SK-N-SH (cell line): ENCODE measurements around the gene PTH2. TPM values are rescaled to one million over a fixed set of nuclear protein-coding genes. Genes with fewer than 3 reads are reported as not detected.

ENCODE experiments used
- CTCF ChIA-PET: fragments of 300-600, 350-600 bp; formaldehyde crosslinking; extraction: SDS; loops from one replicate; lab custom pipeline; 2021; lab: Yijun Ruan, JAX
- POLR2A ChIA-PET: fragments of 350-600 bp; sonication (Branson Sonifier 250); formaldehyde crosslinking; extraction: SDS; loops from one replicate; lab custom pipeline; 2020; ENCODE audit warnings: antibody characterized with exemption, inconsistent platforms; lab: Yijun Ruan, JAX
- DNase-seq: peaks from one replicate; pipeline ENCODE4 v3.0.0; 2012
- H2AFZ ChIP-seq: fragments of 200-600 bp; sonication (generic); 2 replicates; pipeline ENCODE4 v1.8.1; 2016; ENCODE audit warnings: antibody characterized with exemption, mild to moderate bottlenecking, low read depth
- H3F3A ChIP-seq: fragments of 200-600 bp; sonication (generic); replicated peaks from 2 replicates; pipeline ENCODE3; 2016; ENCODE audit warnings: antibody characterized with exemption, mild to moderate bottlenecking; ENCODE audit not compliant: insufficient read depth
- H3K27ac ChIP-seq, 2 experiments: fragments of 200-500 bp in 1 of 2; fragments of 200-600 bp in 1 of 2; sonication (Bioruptor generic) in 1 of 2; sonication (generic), shearing (Covaris generic) in 1 of 2; 2 replicates each; pipeline versions ENCODE4 v1.5.1 to v1.6.1; 2014 to 2016; ENCODE audit warnings: low read depth in 2 of 2, inconsistent platforms in 1 of 2, low read length in 1 of 2, mild to moderate bottlenecking in 1 of 2, mixed read lengths in 1 of 2
- H3K27me3 ChIP-seq: fragments of 200-600 bp; sonication (generic), shearing (Covaris generic); 2 replicates; pipeline ENCODE4 v1.6.1; 2016; ENCODE audit warnings: mixed run types; ENCODE audit not compliant: insufficient read depth
- H3K36me3 ChIP-seq, 2 experiments: fragments of 200-500 bp in 1 of 2; fragments of 200-600 bp in 1 of 2; sonication (Bioruptor generic) in 1 of 2; sonication (generic) in 1 of 2; replicated peaks in 1 of 2; 2 replicates each; pipeline versions ENCODE3 to v1.5.1; 2014 to 2016; ENCODE audit warnings: low read length in 1 of 2, mild to moderate bottlenecking in 1 of 2; ENCODE audit not compliant: insufficient read depth in 2 of 2, control insufficient read depth in 1 of 2
- H3K4me1 ChIP-seq, 2 experiments: fragments of 200-500 bp in 1 of 2; fragments of 200-600 bp in 1 of 2; sonication (Bioruptor generic) in 1 of 2; sonication (generic), shearing (Covaris generic) in 1 of 2; 2 replicates each; pipeline versions ENCODE4 v1.5.1 to v1.6.1; 2014 to 2016; ENCODE audit warnings: low read depth in 1 of 2, low read length in 1 of 2, mixed run types in 1 of 2; ENCODE audit not compliant: insufficient read depth in 2 of 2, control insufficient read depth in 1 of 2
- H3K4me2 ChIP-seq: fragments of 200-600 bp; sonication (generic), shearing (Covaris generic); 2 replicates; pipeline ENCODE4 v1.6.1; 2017; ENCODE audit warnings: mixed run types
- H3K4me3 ChIP-seq, 2 experiments: fragments of 200-500 bp in 1 of 2; fragments of 200-600 bp in 1 of 2; sonication (Bioruptor generic) in 1 of 2; sonication (generic), shearing (Covaris generic) in 1 of 2; 2 replicates each; pipeline versions ENCODE4 v1.5.1 to v1.8.1; 2014 to 2016; ENCODE audit warnings: low read depth in 2 of 2, inconsistent platforms in 1 of 2, low read length in 1 of 2, mild to moderate bottlenecking in 1 of 2, mixed read lengths in 1 of 2, moderate library complexity in 1 of 2
- H3K79me2 ChIP-seq: fragments of 200-600 bp; sonication (generic); 2 replicates; pipeline ENCODE4 v1.8.1; 2017; ENCODE audit warnings: mild to moderate bottlenecking; ENCODE audit not compliant: insufficient read depth
- H3K9ac ChIP-seq: fragments of 200-600 bp; sonication (generic); 2 replicates; pipeline ENCODE4 v1.6.1; 2017; ENCODE audit warnings: mixed run types
- H3K9me2 ChIP-seq: fragments of 200-600 bp; sonication (generic); 2 replicates; pipeline ENCODE4 v1.6.1; 2017; ENCODE audit warnings: mixed run types
- H3K9me3 ChIP-seq: fragments of 200-600 bp; sonication (generic); 2 replicates; pipeline ENCODE4 v1.6.1; 2017; ENCODE audit warnings: mixed run types, mild to moderate bottlenecking, moderate library complexity
- H4K20me1 ChIP-seq: fragments of 200-600 bp; sonication (generic); 2 replicates; pipeline ENCODE4 v1.6.1; 2017; ENCODE audit warnings: mild to moderate bottlenecking, mixed run types; ENCODE audit not compliant: insufficient read depth
- CHD2 ChIP-seq: fragments of 150-350 bp; IDR thresholded peaks from 2 replicates; pipeline ENCODE4 v1.6.1; 2018; ENCODE audit warnings: low read length; ENCODE audit not compliant: partially characterized antibody
- ELF1 ChIP-seq: IDR thresholded peaks from 2 replicates; pipeline ENCODE4 v1.4.0; 2012
- FOXJ3 ChIP-seq: sonication (generic); formaldehyde crosslinking; IDR thresholded peaks from 2 replicates; pipeline ENCODE4 v1.5.1; 2020; ENCODE audit warnings: mild to moderate bottlenecking, missing genetic modification reagents
- GATA2 ChIP-seq: sonication (generic); formaldehyde crosslinking; IDR thresholded peaks from 2 replicates; pipeline ENCODE4 v1.5.0; 2020; ENCODE audit warnings: mild to moderate bottlenecking, missing genetic modification reagents
- IRF3 ChIP-seq: fragments of 150-350 bp; IDR thresholded peaks from 2 replicates; pipeline ENCODE4 v1.6.1; 2016; ENCODE audit warnings: mild to moderate bottlenecking, low read depth, low read length
- MAX ChIP-seq: IDR thresholded peaks from 2 replicates; pipeline ENCODE4 v1.4.0; 2012; ENCODE audit warnings: low read depth
- POLR2AphosphoS5 ChIP-seq: IDR thresholded peaks from 2 replicates; pipeline ENCODE4 v1.6.1; 2012; ENCODE audit warnings: low read depth, low read length
- RAD21 ChIP-seq: IDR thresholded peaks from 2 replicates; pipeline ENCODE4 v1.6.1; 2012; ENCODE audit warnings: mild to moderate bottlenecking, low read length
- REST ChIP-seq: IDR thresholded peaks from 2 replicates; pipeline ENCODE4 v1.6.1; 2012; ENCODE audit warnings: mild to moderate bottlenecking, low read depth, low read length, moderate library complexity
- SIN3A ChIP-seq: IDR thresholded peaks from 2 replicates; pipeline ENCODE4 v1.6.1; 2012; ENCODE audit warnings: low read depth, mild to moderate bottlenecking, low read length, moderate library complexity, borderline replicate concordance
- SMC3 ChIP-seq: IDR thresholded peaks from 2 replicates; pipeline ENCODE4 v1.6.1; 2012; ENCODE audit warnings: low read depth, low read length, improper control_type of control experiment
- USF2 ChIP-seq: fragments of 150-350 bp; IDR thresholded peaks from 2 replicates; pipeline ENCODE4 v1.6.1; 2017; ENCODE audit warnings: antibody characterized with exemption, low read length, low read depth, borderline replicate concordance
- YY1 ChIP-seq: IDR thresholded peaks from 2 replicates; pipeline ENCODE4 v1.4.0; 2012; ENCODE audit warnings: low read depth, mild to moderate bottlenecking
- WGBS: methylation state at CpG from one replicate; pipeline ENCODE4 v1.1.6; 2017; ENCODE audit warnings: low lambda C conversion rate; 5-methylcytosine and 5-hydroxymethylcytosine counted together
- polyA plus RNA-seq, 3 experiments: library from polyadenylated mRNA; depleted of rRNA; stranded (reverse); fragments of >200 nt; gene quantifications; 2 replicates each; pipeline ENCODE4 v1.2.3, GENCODE V29; 2012

PTH2 gene
- polyA plus RNA-seq, 1 of the 3 experiments (the other 2 are of a cell fraction): not detected

- TF ChIP-seq IRF3 (no peak), ELF1 (no peak)
These were observed 1.9 kb upstream of the PTH2 start, which contains the start of gene GFY (continued) for GRCh38 chr19:49425178-49425577.

- peaks cover 99% of the 10 kb centered on the region for H3K27me3 ChIP-seq
- H2AFZ ChIP-seq: no peak overlapping the region
- no peak overlapping the region for H3K27ac ChIP-seq
- H3K4me2 ChIP-seq: peak overlapping the region; percentile 57; the same call in 1 of the 2 replicates
- WGBS: 19% methylated on average over 3 of the region's 3 CpGs
- no peaks in the 10 kb centered on the region for H3K9me2 ChIP-seq
- ChIA-PET CTCF (interaction anchor here (1.0 to 2.2 kb wide), 2 partner anchors 12 to 33 kb away, joined by 3 to 8 read pairs; no protein-coding TSS in a partner anchor), POLR2A (no interaction called here)
- H3K4me3 ChIP-seq: no peak overlapping the region
- peaks cover 0 to 8% of the 10 kb centered on the region in 2 experiments; a peak in 2 of 4 replicates for H3K4me1 ChIP-seq
- H3K36me3 ChIP-seq: no peaks in the 10 kb centered on the region
- H3K79me2 ChIP-seq: no peaks in the 10 kb centered on the region
- H4K20me1 ChIP-seq: no peaks in the 10 kb centered on the region
- no peak overlapping the region for H3K9ac ChIP-seq
- no peaks in the 10 kb centered on the region for H3K9me3 ChIP-seq
- DNase-seq: no peak
- TF ChIP-seq SMC3: no peak
- no peak for TF ChIP-seq USF2
- TF ChIP-seq FOXJ3: no peak
- no peak for TF ChIP-seq RAD21
- no peak for TF ChIP-seq MAX
- no peak for TF ChIP-seq GATA2
- no peak for TF ChIP-seq REST
- no peak for TF ChIP-seq ELF1
- TF ChIP-seq YY1: no peak
- TF ChIP-seq CHD2: no peak
- TF ChIP-seq SIN3A: no peak
- no peak for TF ChIP-seq POLR2AphosphoS5
- H3F3A ChIP-seq: peaks cover 11% of the 10 kb centered on the region
These were observed 703 bp upstream of the PTH2 start for GRCh38 chr19:49423985-49424303.
